ENCODE results near the gene CTNNA3.

Gene CTNNA3

GRCh38 chr10:66996996-66997395 lies 699.0 kb downstream of the CTNNA3 start:
- H3K4me3 ChIP-seq (ENCODE audit: low read length): no peak overlapping the region
- TF ChIP-seq CTCF (conservative IDR thresholded peaks at IDR 0.05; ENCODE audit: low read depth, low read length): no peak
- DNase-seq (ENCODE audit: low read depth): no peak

- no peak for DNase-seq (ENCODE audit: low read depth)
- no peak for TF ChIP-seq CTCF (conservative IDR thresholded peaks at IDR 0.05; ENCODE audit: low read depth, low read length)
- no peak overlapping the region for H3K4me3 ChIP-seq (ENCODE audit: low read length)
These were observed 705.7 kb downstream of the CTNNA3 start for GRCh38 chr10:66990143-66990830.

- no peak for DNase-seq (ENCODE audit: low read depth)
- no peak for TF ChIP-seq CTCF (conservative IDR thresholded peaks at IDR 0.05; ENCODE audit: low read depth, low read length)
- no peak overlapping the region for H3K4me3 ChIP-seq (ENCODE audit: low read length)
These were observed 712.5 kb downstream of the CTNNA3 start for GRCh38 chr10:66983475-66983818.

- no peak for TF ChIP-seq CTCF (conservative IDR thresholded peaks at IDR 0.05; ENCODE audit: low read depth, low read length)
- no peak for DNase-seq (ENCODE audit: low read depth)
- no peak overlapping the region for H3K4me3 ChIP-seq (ENCODE audit: low read length)
These were observed 713.1 kb downstream of the CTNNA3 start for GRCh38 chr10:66982792-66983474.

GRCh38 chr10:66982053-66982420 lies 714.0 kb downstream of the CTNNA3 start:
- no peak overlapping the region for H3K4me3 ChIP-seq (ENCODE audit: low read length)
- no peak for TF ChIP-seq CTCF (conservative IDR thresholded peaks at IDR 0.05; ENCODE audit: low read depth, low read length)
- DNase-seq (ENCODE audit: low read depth): no peak

- no peak for TF ChIP-seq CTCF (conservative IDR thresholded peaks at IDR 0.05; ENCODE audit: low read depth, low read length)
- no peak for DNase-seq (ENCODE audit: low read depth)
- no peak overlapping the region for H3K4me3 ChIP-seq (ENCODE audit: low read length)
These were observed 714.5 kb downstream of the CTNNA3 start for GRCh38 chr10:66981361-66982052.

All from retinal pigment epithelial cell (primary cell).